Coronary artery (tissue), 2 donors: ENCODE data around the gene MEGF11.
"Not testable (repeated sequence)": the region's sequence is repeated elsewhere in the genome, so short reads cannot be mapped to it uniquely, and the experiment has no call there.

Experiments
- DNase-seq: peaks from one replicate; pipeline ENCODE4 v3.0.0-alpha.2; 2017; ENCODE audit warnings: low spot score
- H3K27ac ChIP-seq, 2 donors: fragments of 200-600 bp; sonication (generic); one replicate each; pipeline ENCODE4 v1.5.1; 2016 to 2019
- H3K4me3 ChIP-seq: fragments of 200-600 bp; sonication (generic); 2 replicates; pipeline ENCODE4 v1.5.1; 2016; ENCODE audit warnings: mild to moderate bottlenecking, moderate library complexity
- TF ChIP-seq, protein P1 (sequence below): fragments of 200-600 bp; sonication (generic); IDR thresholded peaks from one replicate; pipeline ENCODE4 v1.5.1; 2019; ENCODE audit warnings: antibody characterized with exemption

MEGF11 gene

DNA sequence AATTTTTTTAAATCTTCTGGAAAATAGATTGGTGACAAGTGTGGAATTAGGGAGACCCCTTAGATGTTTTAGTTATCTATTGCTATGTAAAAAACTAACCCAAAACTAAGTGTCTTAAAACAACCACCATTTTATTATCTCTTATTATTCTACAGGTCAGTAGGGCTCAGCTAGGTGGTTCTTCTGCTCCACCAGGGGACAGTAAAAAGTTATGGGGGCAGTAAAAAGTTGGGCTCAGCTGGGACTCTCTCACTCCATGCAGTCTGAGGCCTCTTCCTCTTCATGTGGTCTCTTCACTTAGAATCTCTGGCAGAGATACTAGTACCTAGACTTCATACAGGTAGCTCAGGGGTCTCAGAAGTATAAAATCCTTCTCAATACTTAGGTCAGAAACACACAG is 21.8 kb upstream of the MEGF11 start:
- TF ChIP-seq, protein P1, sequence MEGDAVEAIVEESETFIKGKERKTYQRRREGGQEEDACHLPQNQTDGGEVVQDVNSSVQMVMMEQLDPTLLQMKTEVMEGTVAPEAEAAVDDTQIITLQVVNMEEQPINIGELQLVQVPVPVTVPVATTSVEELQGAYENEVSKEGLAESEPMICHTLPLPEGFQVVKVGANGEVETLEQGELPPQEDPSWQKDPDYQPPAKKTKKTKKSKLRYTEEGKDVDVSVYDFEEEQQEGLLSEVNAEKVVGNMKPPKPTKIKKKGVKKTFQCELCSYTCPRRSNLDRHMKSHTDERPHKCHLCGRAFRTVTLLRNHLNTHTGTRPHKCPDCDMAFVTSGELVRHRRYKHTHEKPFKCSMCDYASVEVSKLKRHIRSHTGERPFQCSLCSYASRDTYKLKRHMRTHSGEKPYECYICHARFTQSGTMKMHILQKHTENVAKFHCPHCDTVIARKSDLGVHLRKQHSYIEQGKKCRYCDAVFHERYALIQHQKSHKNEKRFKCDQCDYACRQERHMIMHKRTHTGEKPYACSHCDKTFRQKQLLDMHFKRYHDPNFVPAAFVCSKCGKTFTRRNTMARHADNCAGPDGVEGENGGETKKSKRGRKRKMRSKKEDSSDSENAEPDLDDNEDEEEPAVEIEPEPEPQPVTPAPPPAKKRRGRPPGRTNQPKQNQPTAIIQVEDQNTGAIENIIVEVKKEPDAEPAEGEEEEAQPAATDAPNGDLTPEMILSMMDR = no peak
- no peak overlapping the region for H3K27ac ChIP-seq
- H3K4me3 ChIP-seq = no peak overlapping the region
- DNase-seq = no peak

DNA sequence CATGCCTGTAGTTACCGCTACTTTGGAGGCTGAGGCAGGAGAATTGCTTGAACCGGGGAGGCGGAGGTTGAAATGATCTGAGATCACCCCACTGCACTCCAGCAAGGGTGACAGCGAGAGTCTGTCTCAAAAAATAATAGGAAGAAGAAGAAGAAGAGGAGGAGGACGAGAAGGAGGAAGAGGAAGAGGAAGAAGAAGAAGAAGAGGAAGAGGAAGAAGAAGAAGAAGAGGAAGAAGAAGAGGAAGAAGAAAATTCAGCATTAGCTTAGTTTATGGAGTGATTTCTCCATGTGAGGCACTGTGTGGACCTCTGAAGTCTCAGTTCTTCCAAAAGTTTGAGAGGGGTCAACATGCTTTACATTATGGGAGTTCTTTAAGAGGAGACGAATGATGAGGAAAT is 17.4 kb upstream of the MEGF11 start:
- H3K27ac ChIP-seq = no peak overlapping the region

DNA sequence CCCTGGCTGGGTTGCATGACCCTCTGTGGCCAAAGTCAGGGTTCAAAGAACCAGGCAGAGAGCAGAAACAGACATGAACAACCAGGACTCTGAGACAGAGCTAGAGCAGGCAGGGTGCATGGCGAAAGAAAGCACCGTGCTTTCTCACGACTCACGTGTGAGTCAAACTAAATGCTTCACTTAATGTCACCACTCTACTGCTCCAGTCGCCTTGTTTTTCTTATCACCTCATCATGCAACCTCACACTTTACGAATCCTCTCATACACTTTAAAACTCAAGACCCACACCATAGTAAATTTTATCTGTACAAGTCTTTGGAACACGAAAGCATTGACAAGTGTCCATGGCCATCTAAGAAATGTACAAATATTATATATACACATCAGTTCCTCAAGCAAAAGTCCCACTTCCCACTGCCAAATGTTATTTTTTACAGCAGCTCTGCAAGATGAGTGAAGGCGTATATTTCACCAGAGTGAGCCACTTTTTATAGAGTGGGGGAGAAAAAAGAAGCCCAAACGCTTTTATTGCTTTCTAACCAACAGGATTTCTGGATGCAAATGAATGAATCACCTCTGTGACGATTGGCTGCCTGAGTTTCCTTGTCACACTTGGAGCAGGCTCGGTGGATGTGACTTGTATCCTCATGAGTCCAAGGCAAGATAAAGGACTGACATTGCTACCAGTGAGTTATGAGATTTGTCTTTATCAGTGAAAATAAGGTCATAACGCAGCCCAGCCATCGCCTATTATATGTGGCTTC is 16.0 kb upstream of the MEGF11 start:
- Histone ChIP-seq H3K4me3 (no peak overlapping the region), H3K27ac (no peak overlapping the region)
- no peak for DNase-seq
- TF ChIP-seq, protein P1 = no peak

More for the DNA sequence above, 17.4 kb upstream of the MEGF11 start:
- TF ChIP-seq, protein P1 = no peak
- H3K4me3 ChIP-seq = no peak overlapping the region
- DNase-seq = no peak

DNA sequence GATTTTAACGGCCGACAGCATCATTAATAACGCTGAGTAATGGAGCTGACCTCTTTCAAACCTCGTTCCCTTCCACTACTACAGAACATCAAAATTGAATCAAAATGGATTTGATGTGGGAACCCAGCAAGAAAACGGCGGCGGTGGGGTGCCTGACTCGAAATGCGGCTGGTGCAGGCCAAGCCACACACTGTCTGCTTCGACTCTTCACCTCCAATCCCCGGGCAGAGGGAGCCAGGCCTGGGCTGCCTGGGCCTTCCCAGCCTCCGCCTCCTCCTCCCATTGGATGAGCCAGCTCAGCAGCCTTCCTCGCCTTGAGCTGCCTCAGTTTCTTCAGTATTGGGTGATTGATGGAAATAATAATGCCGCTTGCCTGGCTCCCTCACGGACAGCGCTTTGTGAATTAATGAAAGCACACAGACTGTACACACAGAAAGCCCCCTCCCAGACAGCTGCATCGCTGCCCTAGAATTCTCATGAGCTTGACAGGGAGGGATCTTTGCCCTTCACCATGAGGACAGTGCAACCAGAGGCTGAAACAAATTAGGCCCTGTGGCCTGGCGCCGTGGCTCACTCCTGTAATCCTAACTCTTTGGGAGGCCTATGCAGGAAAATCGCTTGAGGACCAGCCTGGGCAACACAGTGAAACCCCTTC is 11.4 kb upstream of the MEGF11 start:
- Histone ChIP-seq H3K4me3 (no peak overlapping the region), H3K27ac (no peak overlapping the region)
- TF ChIP-seq, protein P1 = no peak
- DNase-seq = no peak

DNA sequence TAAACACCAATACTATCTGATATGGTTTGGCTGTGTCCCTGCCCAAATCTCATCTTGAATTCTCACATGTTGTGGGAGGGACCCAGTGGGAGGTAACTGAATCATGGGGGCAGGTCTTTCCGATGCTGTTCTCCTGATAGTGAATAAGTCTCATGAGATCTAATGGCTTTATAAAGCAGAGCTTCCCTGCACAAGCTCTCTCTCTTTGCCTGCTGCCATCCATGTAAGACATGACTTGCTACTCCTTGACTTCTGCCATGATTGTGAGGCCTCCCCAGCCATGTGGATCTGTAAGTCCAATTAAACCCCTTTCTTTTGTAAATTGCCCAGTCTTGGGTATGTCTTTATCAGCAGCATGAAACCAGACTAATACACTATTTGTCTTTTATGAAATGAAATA is 9.3 kb upstream of the MEGF11 start:
- H3K27ac ChIP-seq, DNase-seq: not testable (repeated sequence)

DNA sequence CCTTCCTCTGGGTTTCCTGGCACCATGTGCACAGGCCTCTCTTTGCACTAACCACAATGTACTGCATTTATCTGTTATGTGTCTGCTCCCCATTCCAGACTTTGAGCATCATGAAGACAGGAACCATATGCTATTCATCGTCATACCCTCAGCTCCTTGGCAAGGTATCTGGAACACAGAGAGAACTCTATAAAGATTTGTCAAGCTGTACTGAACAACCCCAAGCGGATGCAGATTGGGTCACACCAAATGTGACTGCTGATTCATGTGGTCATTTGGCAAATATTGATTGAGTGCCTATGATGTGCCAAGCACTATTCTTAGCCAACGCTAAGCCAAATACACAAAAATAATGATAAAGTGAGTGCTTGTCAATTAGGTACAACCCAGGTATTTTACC is 7.5 kb upstream of the MEGF11 start:
- Histone ChIP-seq H3K27ac (no peak overlapping the region), H3K4me3 (no peak overlapping the region)
- no peak for DNase-seq
- TF ChIP-seq, protein P1 = no peak

More for the DNA sequence above, 9.3 kb upstream of the MEGF11 start:
- H3K4me3 ChIP-seq = not testable (repeated sequence)

DNA sequence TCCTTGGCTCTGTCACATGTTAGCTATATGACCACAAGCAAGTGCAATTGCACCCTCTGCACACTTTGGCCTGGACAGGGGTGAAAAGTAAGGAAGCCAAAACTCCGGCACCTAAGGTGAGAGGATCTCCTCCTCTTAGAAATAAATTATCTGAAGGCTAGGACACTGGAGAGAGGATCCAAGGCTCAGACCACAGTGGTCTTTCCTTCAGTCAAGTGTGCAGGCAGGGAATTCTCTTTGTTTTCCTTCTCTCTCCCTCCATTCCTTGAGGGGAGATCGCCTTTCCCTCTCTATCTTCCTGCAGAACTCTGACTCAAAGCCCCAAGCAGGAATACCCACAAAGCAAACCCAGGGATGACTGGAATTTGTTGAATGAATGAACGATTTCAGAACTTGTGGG is 3.1 kb upstream of the MEGF11 start:
- TF ChIP-seq, protein P1 = no peak
- H3K27ac ChIP-seq = no peak overlapping the region
- no peak overlapping the region for H3K4me3 ChIP-seq
- no peak for DNase-seq
